GM23338 (cell line): ENCODE data around the gene PIK3R5. TPM values are rescaled to one million over a fixed set of nuclear protein-coding genes. Genes with fewer than 3 reads are reported as not detected.

Source experiments
- ATAC-seq: fragments of 200-7000 bp; cut with Tn5 transposase; 3 replicates; pipeline ENCODE4 v1.9.1; 2020
- DNase-seq: peaks from one replicate; pipeline ENCODE4 v3.0.0-alpha.2; 2015; ENCODE audit warnings: low spot score
- H2AFZ ChIP-seq: fragments of 200-600 bp; sonication (generic); 2 replicates; pipeline ENCODE4 v1.8.0; 2016; ENCODE audit warnings: antibody characterized with exemption, mild to moderate bottlenecking, moderate library complexity
- H3F3A ChIP-seq: fragments of 200-600 bp; sonication (generic); replicated peaks from 2 replicates; pipeline ENCODE4 v1.8.0; 2017; ENCODE audit warnings: antibody characterized with exemption, mixed run types, low read depth
- H3K27ac ChIP-seq: fragments of 200-600 bp; sonication (generic); 2 replicates; pipeline ENCODE4 v1.6.1; 2016; ENCODE audit warnings: low read depth
- H3K27me3 ChIP-seq: fragments of 200-600 bp; sonication (generic); 2 replicates; pipeline ENCODE4 v1.8.0; 2016; ENCODE audit warnings: mild to moderate bottlenecking, mixed run types, moderate library complexity; ENCODE audit not compliant: insufficient read depth
- H3K36me3 ChIP-seq: fragments of 200-600 bp; sonication (generic); 2 replicates; pipeline ENCODE4 v1.8.0; 2016; ENCODE audit warnings: mild to moderate bottlenecking; ENCODE audit not compliant: insufficient read depth
- H3K4me1 ChIP-seq: fragments of 200-600 bp; sonication (generic); 2 replicates; pipeline ENCODE4 v1.8.0; 2016; ENCODE audit warnings: mild to moderate bottlenecking, moderate library complexity; ENCODE audit not compliant: insufficient read depth
- H3K4me2 ChIP-seq: fragments of 200-600 bp; sonication (generic); 2 replicates; pipeline ENCODE4 v1.7.1; 2017; ENCODE audit warnings: mixed run types
- H3K4me3 ChIP-seq: fragments of 200-600 bp; sonication (generic); 2 replicates; pipeline ENCODE4 v1.6.1; 2016; ENCODE audit warnings: mixed run types
- H3K79me2 ChIP-seq: fragments of 200-600 bp; sonication (generic); replicated peaks from 2 replicates; pipeline ENCODE4 v1.8.0; 2017; ENCODE audit warnings: mild to moderate bottlenecking; ENCODE audit not compliant: insufficient read depth
- H3K9me2 ChIP-seq: fragments of 200-600 bp; sonication (generic); 2 replicates; pipeline ENCODE4 v1.8.0; 2017; ENCODE audit not compliant: insufficient read depth
- H4K20me1 ChIP-seq: fragments of 200-600 bp; sonication (generic); replicated peaks from 2 replicates; pipeline ENCODE4 v1.8.0; 2017; ENCODE audit warnings: mild to moderate bottlenecking; ENCODE audit not compliant: insufficient read depth
- H3K27ac Mint-ChIP-seq: 2 replicates; pipeline ENCODE4 v1.8.0; 2020; ENCODE audit warnings: inconsistent platforms, mild to moderate bottlenecking, moderate library complexity, mixed read lengths
- H3K27me3 Mint-ChIP-seq: 3 replicates; pipeline ENCODE4 v1.8.0; 2022; ENCODE audit warnings: low read depth, mild to moderate bottlenecking, moderate library complexity, mixed read lengths, inconsistent platforms; ENCODE audit not compliant: insufficient read depth, poor library complexity
- H3K36me3 Mint-ChIP-seq: 3 replicates; pipeline ENCODE4 v1.8.0; 2021; ENCODE audit warnings: low read depth, mild to moderate bottlenecking, inconsistent platforms, moderate library complexity, mixed read lengths
- H3K4me1 Mint-ChIP-seq: 3 replicates; pipeline ENCODE4 v1.8.0; 2020; ENCODE audit warnings: mild to moderate bottlenecking, inconsistent platforms, mixed read lengths
- H3K4me3 Mint-ChIP-seq: 3 replicates; pipeline ENCODE4 v1.8.0; 2021; ENCODE audit warnings: moderate library complexity, mild to moderate bottlenecking, inconsistent platforms, mixed read lengths
- H3K9me3 Mint-ChIP-seq: 3 replicates; pipeline ENCODE4 v1.8.0; 2020; ENCODE audit warnings: moderate library complexity, mild to moderate bottlenecking, inconsistent platforms, mixed read lengths
- CREB1 ChIP-seq: fragments of 250-450 bp; sonication (Bioruptor Pico); IDR thresholded peaks from 2 replicates; pipeline ENCODE4 v1.5.0; 2020; ENCODE audit warnings: low read depth, mild to moderate bottlenecking, moderate library complexity
- EZH2 ChIP-seq: fragments of 200-600 bp; sonication (generic); IDR thresholded peaks from one replicate; pipeline ENCODE4 v1.8.0; 2017; ENCODE audit warnings: antibody characterized with exemption, mild to moderate bottlenecking, low read depth; ENCODE audit not compliant: unreplicated experiment
- EZH2phosphoT487 ChIP-seq: fragments of 200-600 bp; sonication (generic); IDR thresholded peaks from one replicate; pipeline ENCODE4 v1.8.1; 2018; ENCODE audit warnings: antibody characterized with exemption; ENCODE audit not compliant: unreplicated experiment
- JUNB ChIP-seq: IDR thresholded peaks from one replicate; pipeline ENCODE4 v1.6.1; 2016; ENCODE audit warnings: antibody characterized with exemption; ENCODE audit not compliant: unreplicated experiment
- NANOG ChIP-seq: IDR thresholded peaks from 2 replicates; pipeline ENCODE4 v1.6.1; 2016; ENCODE audit warnings: antibody characterized with exemption, borderline replicate concordance
- POLR2AphosphoS5 ChIP-seq: IDR thresholded peaks from 2 replicates; pipeline ENCODE4 v1.6.1; 2016; ENCODE audit warnings: antibody characterized with exemption, low read depth
- STAT1 ChIP-seq: IDR thresholded peaks from one replicate; pipeline ENCODE4 v1.6.1; 2016; ENCODE audit warnings: antibody characterized with exemption; ENCODE audit not compliant: unreplicated experiment
- ZNF114 ChIP-seq: fragments of 250-450 bp; sonication (Bioruptor Pico); IDR thresholded peaks from 2 replicates; pipeline ENCODE4 v1.5.0; 2020; ENCODE audit warnings: mild to moderate bottlenecking, moderate library complexity
- ZNF331 ChIP-seq: fragments of 250-450 bp; sonication (Bioruptor Pico); IDR thresholded peaks from 2 replicates; pipeline ENCODE4 v1.5.0; 2020; ENCODE audit warnings: low read depth, mild to moderate bottlenecking, moderate library complexity
- polyA plus RNA-seq: library from polyadenylated mRNA; unstranded; fragments of >200 nt; fragmentation: Nextera tagmentation; extraction: Ambion mirVana; gene quantifications from 2 replicates; pipeline ENCODE4 v1.2.1, GENCODE V29; 2016
- total RNA-seq: library from RNA; depleted of rRNA; stranded (reverse); fragments of >200 nt; shearing (Covaris generic); gene quantifications from 2 replicates; pipeline ENCODE4 v1.2.3, GENCODE V29; 2014
- TF ChIP-seq, protein P1 (sequence below), 2 experiments: fragments of 200-600 bp in 1 of 2; sonication (generic) in 1 of 2; conservative IDR thresholded peaks; 2 replicates each; pipeline versions ENCODE4 v1.5.1 to v1.6.1; 2016 to 2017; ENCODE audit warnings: antibody characterized with exemption in 2 of 2, low read depth in 2 of 2, mild to moderate bottlenecking in 2 of 2, moderate library complexity in 1 of 2
- TF ChIP-seq, protein P2 (sequence below): IDR thresholded peaks from 2 replicates; pipeline ENCODE4 v1.6.1; 2016; ENCODE audit warnings: antibody characterized with exemption
- TF ChIP-seq, protein P3 (sequence below): IDR thresholded peaks from one replicate; pipeline ENCODE4 v1.6.1; 2018; ENCODE audit warnings: antibody characterized with exemption; ENCODE audit not compliant: unreplicated experiment
- TF ChIP-seq, protein P4 (sequence below): fragments of 250-450 bp; sonication (Bioruptor Pico); IDR thresholded peaks from 2 replicates; pipeline ENCODE4 v1.5.0; 2020; ENCODE audit warnings: mild to moderate bottlenecking, moderate library complexity

Gene PIK3R5
- total and polyA plus RNA-seq, 2 experiments from 2014 or later = 1.7 to 9.4 TPM

DNA sequence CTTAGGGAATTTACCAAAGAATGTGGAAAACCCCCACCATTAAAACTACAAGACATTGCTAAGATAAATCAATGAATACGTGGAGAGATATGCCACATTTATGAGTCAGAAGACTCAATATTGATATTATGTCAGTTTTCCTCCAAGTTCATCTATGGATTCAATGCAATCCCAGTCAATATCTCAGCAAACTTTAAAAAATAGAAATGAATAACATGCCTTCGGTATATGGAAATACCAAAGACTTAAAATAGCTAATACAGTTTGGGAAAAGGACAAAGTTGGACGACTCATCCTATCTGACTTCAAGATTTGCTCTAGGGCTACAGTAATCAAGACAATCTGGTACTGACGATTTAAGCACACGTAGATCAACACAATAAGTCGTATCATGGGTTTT, 31.2 kb downstream of the PIK3R5 start:
- H3K4me1 Mint-ChIP-seq = peaks cover 6% of the 10 kb centered on the region
- H3K9me3 Mint-ChIP-seq = peaks cover 17% of the 10 kb centered on the region
- Histone ChIP-seq H3F3A (no peaks in the 10 kb centered on the region), H3K4me3 (no peak overlapping the region), H3K27me3 (no peaks in the 10 kb centered on the region), H3K36me3 (no peaks in the 10 kb centered on the region), H3K4me2 (no peak overlapping the region), H4K20me1 (no peaks in the 10 kb centered on the region), H3K27ac (no peak overlapping the region), H3K4me1 (peaks cover 1% of the 10 kb centered on the region; the same call in 1 of the 2 replicates), H3K9me2 (no peaks in the 10 kb centered on the region; the same call in 1 of the 2 replicates), H2AFZ (no peak overlapping the region), H3K79me2 (no peaks in the 10 kb centered on the region)
- ATAC-seq (no peak), DNase-seq (no peak)
- no peaks in the 10 kb centered on the region for H3K36me3 Mint-ChIP-seq
- H3K27ac Mint-ChIP-seq = no peak overlapping the region
- TF ChIP-seq POLR2AphosphoS5 = no peak
- TF ChIP-seq NANOG = no peak
- no peak for TF ChIP-seq STAT1
- no peak for TF ChIP-seq JUNB
- TF ChIP-seq ZNF331 (CRISPR knock-in tag) = no peak
- TF ChIP-seq, protein P1, sequence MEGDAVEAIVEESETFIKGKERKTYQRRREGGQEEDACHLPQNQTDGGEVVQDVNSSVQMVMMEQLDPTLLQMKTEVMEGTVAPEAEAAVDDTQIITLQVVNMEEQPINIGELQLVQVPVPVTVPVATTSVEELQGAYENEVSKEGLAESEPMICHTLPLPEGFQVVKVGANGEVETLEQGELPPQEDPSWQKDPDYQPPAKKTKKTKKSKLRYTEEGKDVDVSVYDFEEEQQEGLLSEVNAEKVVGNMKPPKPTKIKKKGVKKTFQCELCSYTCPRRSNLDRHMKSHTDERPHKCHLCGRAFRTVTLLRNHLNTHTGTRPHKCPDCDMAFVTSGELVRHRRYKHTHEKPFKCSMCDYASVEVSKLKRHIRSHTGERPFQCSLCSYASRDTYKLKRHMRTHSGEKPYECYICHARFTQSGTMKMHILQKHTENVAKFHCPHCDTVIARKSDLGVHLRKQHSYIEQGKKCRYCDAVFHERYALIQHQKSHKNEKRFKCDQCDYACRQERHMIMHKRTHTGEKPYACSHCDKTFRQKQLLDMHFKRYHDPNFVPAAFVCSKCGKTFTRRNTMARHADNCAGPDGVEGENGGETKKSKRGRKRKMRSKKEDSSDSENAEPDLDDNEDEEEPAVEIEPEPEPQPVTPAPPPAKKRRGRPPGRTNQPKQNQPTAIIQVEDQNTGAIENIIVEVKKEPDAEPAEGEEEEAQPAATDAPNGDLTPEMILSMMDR (conservative IDR thresholded peaks at IDR 0.05; ENCODE audit: low read depth in 2 of 2) = no peak
- TF ChIP-seq, protein P2, sequence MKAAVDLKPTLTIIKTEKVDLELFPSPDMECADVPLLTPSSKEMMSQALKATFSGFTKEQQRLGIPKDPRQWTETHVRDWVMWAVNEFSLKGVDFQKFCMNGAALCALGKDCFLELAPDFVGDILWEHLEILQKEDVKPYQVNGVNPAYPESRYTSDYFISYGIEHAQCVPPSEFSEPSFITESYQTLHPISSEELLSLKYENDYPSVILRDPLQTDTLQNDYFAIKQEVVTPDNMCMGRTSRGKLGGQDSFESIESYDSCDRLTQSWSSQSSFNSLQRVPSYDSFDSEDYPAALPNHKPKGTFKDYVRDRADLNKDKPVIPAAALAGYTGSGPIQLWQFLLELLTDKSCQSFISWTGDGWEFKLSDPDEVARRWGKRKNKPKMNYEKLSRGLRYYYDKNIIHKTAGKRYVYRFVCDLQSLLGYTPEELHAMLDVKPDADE = no peak
- TF ChIP-seq, protein P3, sequence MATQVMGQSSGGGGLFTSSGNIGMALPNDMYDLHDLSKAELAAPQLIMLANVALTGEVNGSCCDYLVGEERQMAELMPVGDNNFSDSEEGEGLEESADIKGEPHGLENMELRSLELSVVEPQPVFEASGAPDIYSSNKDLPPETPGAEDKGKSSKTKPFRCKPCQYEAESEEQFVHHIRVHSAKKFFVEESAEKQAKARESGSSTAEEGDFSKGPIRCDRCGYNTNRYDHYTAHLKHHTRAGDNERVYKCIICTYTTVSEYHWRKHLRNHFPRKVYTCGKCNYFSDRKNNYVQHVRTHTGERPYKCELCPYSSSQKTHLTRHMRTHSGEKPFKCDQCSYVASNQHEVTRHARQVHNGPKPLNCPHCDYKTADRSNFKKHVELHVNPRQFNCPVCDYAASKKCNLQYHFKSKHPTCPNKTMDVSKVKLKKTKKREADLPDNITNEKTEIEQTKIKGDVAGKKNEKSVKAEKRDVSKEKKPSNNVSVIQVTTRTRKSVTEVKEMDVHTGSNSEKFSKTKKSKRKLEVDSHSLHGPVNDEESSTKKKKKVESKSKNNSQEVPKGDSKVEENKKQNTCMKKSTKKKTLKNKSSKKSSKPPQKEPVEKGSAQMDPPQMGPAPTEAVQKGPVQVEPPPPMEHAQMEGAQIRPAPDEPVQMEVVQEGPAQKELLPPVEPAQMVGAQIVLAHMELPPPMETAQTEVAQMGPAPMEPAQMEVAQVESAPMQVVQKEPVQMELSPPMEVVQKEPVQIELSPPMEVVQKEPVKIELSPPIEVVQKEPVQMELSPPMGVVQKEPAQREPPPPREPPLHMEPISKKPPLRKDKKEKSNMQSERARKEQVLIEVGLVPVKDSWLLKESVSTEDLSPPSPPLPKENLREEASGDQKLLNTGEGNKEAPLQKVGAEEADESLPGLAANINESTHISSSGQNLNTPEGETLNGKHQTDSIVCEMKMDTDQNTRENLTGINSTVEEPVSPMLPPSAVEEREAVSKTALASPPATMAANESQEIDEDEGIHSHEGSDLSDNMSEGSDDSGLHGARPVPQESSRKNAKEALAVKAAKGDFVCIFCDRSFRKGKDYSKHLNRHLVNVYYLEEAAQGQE = no peak
- TF ChIP-seq EZH2phosphoT487 = no peak
- TF ChIP-seq, protein P4, sequence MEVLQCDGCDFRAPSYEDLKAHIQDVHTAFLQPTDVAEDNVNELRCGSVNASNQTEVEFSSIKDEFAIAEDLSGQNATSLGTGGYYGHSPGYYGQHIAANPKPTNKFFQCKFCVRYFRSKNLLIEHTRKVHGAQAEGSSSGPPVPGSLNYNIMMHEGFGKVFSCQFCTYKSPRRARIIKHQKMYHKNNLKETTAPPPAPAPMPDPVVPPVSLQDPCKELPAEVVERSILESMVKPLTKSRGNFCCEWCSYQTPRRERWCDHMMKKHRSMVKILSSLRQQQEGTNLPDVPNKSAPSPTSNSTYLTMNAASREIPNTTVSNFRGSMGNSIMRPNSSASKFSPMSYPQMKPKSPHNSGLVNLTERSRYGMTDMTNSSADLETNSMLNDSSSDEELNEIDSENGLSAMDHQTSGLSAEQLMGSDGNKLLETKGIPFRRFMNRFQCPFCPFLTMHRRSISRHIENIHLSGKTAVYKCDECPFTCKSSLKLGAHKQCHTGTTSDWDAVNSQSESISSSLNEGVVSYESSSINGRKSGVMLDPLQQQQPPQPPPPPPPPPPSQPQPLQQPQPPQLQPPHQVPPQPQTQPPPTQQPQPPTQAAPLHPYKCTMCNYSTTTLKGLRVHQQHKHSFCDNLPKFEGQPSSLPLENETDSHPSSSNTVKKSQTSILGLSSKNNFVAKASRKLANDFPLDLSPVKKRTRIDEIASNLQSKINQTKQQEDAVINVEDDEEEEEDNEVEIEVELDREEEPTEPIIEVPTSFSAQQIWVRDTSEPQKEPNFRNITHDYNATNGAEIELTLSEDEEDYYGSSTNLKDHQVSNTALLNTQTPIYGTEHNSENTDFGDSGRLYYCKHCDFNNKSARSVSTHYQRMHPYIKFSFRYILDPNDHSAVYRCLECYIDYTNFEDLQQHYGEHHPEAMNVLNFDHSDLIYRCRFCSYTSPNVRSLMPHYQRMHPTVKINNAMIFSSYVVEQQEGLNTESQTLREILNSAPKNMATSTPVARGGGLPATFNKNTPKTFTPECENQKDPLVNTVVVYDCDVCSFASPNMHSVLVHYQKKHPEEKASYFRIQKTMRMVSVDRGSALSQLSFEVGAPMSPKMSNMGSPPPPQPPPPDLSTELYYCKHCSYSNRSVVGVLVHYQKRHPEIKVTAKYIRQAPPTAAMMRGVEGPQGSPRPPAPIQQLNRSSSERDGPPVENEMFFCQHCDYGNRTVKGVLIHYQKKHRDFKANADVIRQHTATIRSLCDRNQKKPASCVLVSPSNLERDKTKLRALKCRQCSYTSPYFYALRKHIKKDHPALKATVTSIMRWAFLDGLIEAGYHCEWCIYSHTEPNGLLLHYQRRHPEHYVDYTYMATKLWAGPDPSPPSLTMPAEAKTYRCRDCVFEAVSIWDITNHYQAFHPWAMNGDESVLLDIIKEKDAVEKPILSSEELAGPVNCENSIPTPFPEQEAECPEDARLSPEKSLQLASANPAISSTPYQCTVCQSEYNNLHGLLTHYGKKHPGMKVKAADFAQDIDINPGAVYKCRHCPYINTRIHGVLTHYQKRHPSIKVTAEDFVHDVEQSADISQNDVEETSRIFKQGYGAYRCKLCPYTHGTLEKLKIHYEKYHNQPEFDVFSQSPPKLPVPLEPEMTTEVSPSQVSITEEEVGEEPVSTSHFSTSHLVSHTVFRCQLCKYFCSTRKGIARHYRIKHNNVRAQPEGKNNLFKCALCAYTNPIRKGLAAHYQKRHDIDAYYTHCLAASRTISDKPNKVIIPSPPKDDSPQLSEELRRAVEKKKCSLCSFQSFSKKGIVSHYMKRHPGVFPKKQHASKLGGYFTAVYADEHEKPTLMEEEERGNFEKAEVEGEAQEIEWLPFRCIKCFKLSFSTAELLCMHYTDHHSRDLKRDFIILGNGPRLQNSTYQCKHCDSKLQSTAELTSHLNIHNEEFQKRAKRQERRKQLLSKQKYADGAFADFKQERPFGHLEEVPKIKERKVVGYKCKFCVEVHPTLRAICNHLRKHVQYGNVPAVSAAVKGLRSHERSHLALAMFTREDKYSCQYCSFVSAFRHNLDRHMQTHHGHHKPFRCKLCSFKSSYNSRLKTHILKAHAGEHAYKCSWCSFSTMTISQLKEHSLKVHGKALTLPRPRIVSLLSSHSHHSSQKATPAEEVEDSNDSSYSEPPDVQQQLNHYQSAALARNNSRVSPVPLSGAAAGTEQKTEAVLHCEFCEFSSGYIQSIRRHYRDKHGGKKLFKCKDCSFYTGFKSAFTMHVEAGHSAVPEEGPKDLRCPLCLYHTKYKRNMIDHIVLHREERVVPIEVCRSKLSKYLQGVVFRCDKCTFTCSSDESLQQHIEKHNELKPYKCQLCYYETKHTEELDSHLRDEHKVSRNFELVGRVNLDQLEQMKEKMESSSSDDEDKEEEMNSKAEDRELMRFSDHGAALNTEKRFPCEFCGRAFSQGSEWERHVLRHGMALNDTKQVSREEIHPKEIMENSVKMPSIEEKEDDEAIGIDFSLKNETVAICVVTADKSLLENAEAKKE = no peak
- no peak for TF ChIP-seq ZNF114 (CRISPR knock-in tag)
- no peak for TF ChIP-seq EZH2
- TF ChIP-seq CREB1 (CRISPR knock-in tag) = no peak
- H3K4me3 Mint-ChIP-seq = no peak overlapping the region
- H3K27me3 Mint-ChIP-seq = no peaks in the 10 kb centered on the region
